ENCODE data around the gene MDH1. TPM values are rescaled to one million over a fixed set of nuclear protein-coding genes. Genes with fewer than 3 reads are reported as not detected.

Gene MDH1
- total and polyA plus RNA-seq, 4 donors = 75.6 to 210 (median 118) TPM

DNA sequence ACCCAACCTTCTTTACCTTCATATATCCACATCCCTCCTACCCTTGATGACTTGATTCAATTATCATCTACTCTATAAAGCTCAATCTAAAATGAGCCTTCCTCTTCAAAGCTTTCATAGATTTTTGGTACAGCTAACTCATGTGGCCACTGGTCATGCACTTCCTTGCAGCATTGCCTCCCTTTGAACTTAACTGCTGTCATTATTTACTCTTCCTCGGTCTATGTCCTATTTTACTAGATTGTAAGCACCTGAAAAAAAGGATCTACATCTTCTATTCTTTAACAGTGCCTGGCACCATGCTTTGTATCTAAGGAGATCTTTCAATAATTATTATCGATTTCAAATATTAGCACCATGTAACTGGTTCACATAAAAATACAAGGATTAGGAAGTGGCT, 30.6 kb downstream of the MDH1 start:
- H3K36me3 ChIP-seq (ENCODE audit: control insufficient read depth in 4 of 4, insufficient read depth in 3 of 4, low read depth in 1 of 4, low read length in 3 of 4) = no peaks in the 10 kb centered on the region

DNA sequence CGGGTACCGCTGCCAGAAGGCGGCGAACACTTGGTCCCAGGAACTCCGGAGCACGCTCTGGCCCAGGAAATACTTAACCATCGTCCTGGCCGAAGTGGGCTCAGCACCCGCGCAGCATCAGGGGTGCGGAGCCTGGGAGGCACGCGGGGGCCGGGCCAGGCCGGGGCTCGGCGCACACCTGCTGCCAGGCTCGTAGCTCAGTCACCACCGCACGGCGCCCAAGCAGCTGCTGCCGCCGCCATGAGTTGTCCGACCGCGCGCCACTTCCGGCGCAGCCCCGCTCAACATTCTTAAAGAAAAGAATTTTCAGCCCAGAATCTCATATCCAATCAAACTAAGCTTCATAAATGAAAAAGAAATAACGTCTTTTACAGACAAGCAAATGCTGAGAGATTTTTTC, 34.0 kb downstream of the MDH1 start:
- Histone ChIP-seq H3K9ac (ENCODE audit: low read depth in 1 of 2, low read length in 2 of 2) (no peak overlapping the region), H3K36me3 (ENCODE audit: control insufficient read depth in 4 of 4, insufficient read depth in 3 of 4, low read depth in 1 of 4, low read length in 3 of 4) (no peaks in the 10 kb centered on the region), H3K4me3 (ENCODE audit: low read depth in 1 of 3, low read length in 3 of 3) (no peak overlapping the region), H3K9me3 (ENCODE audit: control insufficient read depth in 4 of 4, low read length in 3 of 4) (no peaks in the 10 kb centered on the region), H3K27me3 (ENCODE audit: control insufficient read depth in 4 of 4, insufficient read depth in 4 of 4, low read length in 3 of 4) (no peaks in the 10 kb centered on the region), H3K27ac (ENCODE audit: low read depth in 1 of 2, low read length in 2 of 2) (no peak overlapping the region), H3K4me1 (ENCODE audit: control insufficient read depth in 4 of 4, insufficient read depth in 4 of 4, low read length in 3 of 4) (no peaks in the 10 kb centered on the region)
- 97% methylated on average over 31 of the region's 31 CpGs for WGBS
- DNase-seq (ENCODE audit: low spot score) = no peak
- no peak for TF ChIP-seq FOXA1 (IDR thresholded peaks at IDR 0.05)
- no peak for TF ChIP-seq HNF4A (conservative IDR thresholded peaks at IDR 0.05)
- no peak for TF ChIP-seq RAD21 (IDR thresholded peaks at IDR 0.05)
- no peak for TF ChIP-seq NR2F2 (IDR thresholded peaks at IDR 0.05)
- TF ChIP-seq, protein P1, sequence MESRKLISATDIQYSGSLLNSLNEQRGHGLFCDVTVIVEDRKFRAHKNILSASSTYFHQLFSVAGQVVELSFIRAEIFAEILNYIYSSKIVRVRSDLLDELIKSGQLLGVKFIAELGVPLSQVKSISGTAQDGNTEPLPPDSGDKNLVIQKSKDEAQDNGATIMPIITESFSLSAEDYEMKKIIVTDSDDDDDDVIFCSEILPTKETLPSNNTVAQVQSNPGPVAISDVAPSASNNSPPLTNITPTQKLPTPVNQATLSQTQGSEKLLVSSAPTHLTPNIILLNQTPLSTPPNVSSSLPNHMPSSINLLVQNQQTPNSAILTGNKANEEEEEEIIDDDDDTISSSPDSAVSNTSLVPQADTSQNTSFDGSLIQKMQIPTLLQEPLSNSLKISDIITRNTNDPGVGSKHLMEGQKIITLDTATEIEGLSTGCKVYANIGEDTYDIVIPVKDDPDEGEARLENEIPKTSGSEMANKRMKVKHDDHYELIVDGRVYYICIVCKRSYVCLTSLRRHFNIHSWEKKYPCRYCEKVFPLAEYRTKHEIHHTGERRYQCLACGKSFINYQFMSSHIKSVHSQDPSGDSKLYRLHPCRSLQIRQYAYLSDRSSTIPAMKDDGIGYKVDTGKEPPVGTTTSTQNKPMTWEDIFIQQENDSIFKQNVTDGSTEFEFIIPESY (IDR thresholded peaks at IDR 0.05) = no peak
- TF ChIP-seq EGR1 (IDR thresholded peaks at IDR 0.05; ENCODE audit: low read depth in 2 of 2) = no peak
- no peak for TF ChIP-seq FOXA2 (IDR thresholded peaks at IDR 0.05)
- no peak for TF ChIP-seq GABPA (IDR thresholded peaks at IDR 0.05 in 1 of 2, conservative IDR thresholded peaks at IDR 0.05 in 1 of 2)
- no peak for TF ChIP-seq HNF4G (IDR thresholded peaks at IDR 0.05)
- no peak for TF ChIP-seq TAF1 (conservative IDR thresholded peaks at IDR 0.05)
- TF ChIP-seq RXRA (IDR thresholded peaks at IDR 0.05) = no peak

More for the DNA sequence above, 30.6 kb downstream of the MDH1 start:
- TF ChIP-seq, protein P2, sequence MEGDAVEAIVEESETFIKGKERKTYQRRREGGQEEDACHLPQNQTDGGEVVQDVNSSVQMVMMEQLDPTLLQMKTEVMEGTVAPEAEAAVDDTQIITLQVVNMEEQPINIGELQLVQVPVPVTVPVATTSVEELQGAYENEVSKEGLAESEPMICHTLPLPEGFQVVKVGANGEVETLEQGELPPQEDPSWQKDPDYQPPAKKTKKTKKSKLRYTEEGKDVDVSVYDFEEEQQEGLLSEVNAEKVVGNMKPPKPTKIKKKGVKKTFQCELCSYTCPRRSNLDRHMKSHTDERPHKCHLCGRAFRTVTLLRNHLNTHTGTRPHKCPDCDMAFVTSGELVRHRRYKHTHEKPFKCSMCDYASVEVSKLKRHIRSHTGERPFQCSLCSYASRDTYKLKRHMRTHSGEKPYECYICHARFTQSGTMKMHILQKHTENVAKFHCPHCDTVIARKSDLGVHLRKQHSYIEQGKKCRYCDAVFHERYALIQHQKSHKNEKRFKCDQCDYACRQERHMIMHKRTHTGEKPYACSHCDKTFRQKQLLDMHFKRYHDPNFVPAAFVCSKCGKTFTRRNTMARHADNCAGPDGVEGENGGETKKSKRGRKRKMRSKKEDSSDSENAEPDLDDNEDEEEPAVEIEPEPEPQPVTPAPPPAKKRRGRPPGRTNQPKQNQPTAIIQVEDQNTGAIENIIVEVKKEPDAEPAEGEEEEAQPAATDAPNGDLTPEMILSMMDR (IDR thresholded peaks at IDR 0.05; ENCODE audit: low read depth, low read length, missing input control) = no peak
- TF ChIP-seq NR2F2 (IDR thresholded peaks at IDR 0.05) (no peak), FOXA1 (IDR thresholded peaks at IDR 0.05) (no peak), TAF1 (conservative IDR thresholded peaks at IDR 0.05) (no peak), RXRA (IDR thresholded peaks at IDR 0.05) (no peak), GABPA (IDR thresholded peaks at IDR 0.05 in 1 of 2, conservative IDR thresholded peaks at IDR 0.05 in 1 of 2) (no peak), SP1 (IDR thresholded peaks at IDR 0.05) (no peak), FOXA2 (IDR thresholded peaks at IDR 0.05) (no peak), HNF4A (conservative IDR thresholded peaks at IDR 0.05) (no peak), EGR1 (IDR thresholded peaks at IDR 0.05; ENCODE audit: low read depth in 2 of 2) (no peak), RAD21 (IDR thresholded peaks at IDR 0.05) (no peak), HNF4G (IDR thresholded peaks at IDR 0.05) (no peak), JUND (IDR thresholded peaks at IDR 0.05) (no peak), YY1 (IDR thresholded peaks at IDR 0.05) (no peak)
- TF ChIP-seq, protein P3, sequence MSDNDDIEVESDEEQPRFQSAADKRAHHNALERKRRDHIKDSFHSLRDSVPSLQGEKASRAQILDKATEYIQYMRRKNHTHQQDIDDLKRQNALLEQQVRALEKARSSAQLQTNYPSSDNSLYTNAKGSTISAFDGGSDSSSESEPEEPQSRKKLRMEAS (IDR thresholded peaks at IDR 0.05) = no peak
- TF ChIP-seq, protein P4, sequence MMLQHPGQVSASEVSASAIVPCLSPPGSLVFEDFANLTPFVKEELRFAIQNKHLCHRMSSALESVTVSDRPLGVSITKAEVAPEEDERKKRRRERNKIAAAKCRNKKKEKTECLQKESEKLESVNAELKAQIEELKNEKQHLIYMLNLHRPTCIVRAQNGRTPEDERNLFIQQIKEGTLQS (IDR thresholded peaks at IDR 0.05) = no peak
- TF ChIP-seq, protein P1 (IDR thresholded peaks at IDR 0.05) = no peak
- TF ChIP-seq, protein P5, sequence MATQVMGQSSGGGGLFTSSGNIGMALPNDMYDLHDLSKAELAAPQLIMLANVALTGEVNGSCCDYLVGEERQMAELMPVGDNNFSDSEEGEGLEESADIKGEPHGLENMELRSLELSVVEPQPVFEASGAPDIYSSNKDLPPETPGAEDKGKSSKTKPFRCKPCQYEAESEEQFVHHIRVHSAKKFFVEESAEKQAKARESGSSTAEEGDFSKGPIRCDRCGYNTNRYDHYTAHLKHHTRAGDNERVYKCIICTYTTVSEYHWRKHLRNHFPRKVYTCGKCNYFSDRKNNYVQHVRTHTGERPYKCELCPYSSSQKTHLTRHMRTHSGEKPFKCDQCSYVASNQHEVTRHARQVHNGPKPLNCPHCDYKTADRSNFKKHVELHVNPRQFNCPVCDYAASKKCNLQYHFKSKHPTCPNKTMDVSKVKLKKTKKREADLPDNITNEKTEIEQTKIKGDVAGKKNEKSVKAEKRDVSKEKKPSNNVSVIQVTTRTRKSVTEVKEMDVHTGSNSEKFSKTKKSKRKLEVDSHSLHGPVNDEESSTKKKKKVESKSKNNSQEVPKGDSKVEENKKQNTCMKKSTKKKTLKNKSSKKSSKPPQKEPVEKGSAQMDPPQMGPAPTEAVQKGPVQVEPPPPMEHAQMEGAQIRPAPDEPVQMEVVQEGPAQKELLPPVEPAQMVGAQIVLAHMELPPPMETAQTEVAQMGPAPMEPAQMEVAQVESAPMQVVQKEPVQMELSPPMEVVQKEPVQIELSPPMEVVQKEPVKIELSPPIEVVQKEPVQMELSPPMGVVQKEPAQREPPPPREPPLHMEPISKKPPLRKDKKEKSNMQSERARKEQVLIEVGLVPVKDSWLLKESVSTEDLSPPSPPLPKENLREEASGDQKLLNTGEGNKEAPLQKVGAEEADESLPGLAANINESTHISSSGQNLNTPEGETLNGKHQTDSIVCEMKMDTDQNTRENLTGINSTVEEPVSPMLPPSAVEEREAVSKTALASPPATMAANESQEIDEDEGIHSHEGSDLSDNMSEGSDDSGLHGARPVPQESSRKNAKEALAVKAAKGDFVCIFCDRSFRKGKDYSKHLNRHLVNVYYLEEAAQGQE (IDR thresholded peaks at IDR 0.05) = no peak
- WGBS = 84% methylated on average over 2 of the region's 2 CpGs
- H3K9ac ChIP-seq (ENCODE audit: low read depth in 1 of 2, low read length in 2 of 2) = no peak overlapping the region
- H3K27ac ChIP-seq (ENCODE audit: low read depth in 1 of 2, low read length in 2 of 2) = no peak overlapping the region
- no peak overlapping the region for H3K4me3 ChIP-seq (ENCODE audit: low read depth in 1 of 3, low read length in 3 of 3)
- no peaks in the 10 kb centered on the region for H3K9me3 ChIP-seq (ENCODE audit: control insufficient read depth in 4 of 4, low read length in 3 of 4)
- H3K27me3 ChIP-seq (ENCODE audit: control insufficient read depth in 4 of 4, insufficient read depth in 4 of 4, low read length in 3 of 4) = no peaks in the 10 kb centered on the region
- DNase-seq (ENCODE audit: low spot score) = no peak
- no peaks in the 10 kb centered on the region for H3K4me1 ChIP-seq (ENCODE audit: control insufficient read depth in 4 of 4, insufficient read depth in 4 of 4, low read length in 3 of 4)
